HG03558 (cell line): ENCODE measurements around the gene CACNA1C.

Experiments used
- ATAC-seq: cut with Tn5 transposase; IDR thresholded peaks from one replicate; pipeline ENCODE4 v1.9.1; 2021; ENCODE audit warnings: moderate number of reproducible peaks; ENCODE audit not compliant: unreplicated experiment; ENCODE audit errors: extremely low read depth

The CACNA1C gene

GRCh38 chr12:2034633-2035430, 18.0 kb upstream of the CACNA1C start:
- no peak for ATAC-seq

DNA sequence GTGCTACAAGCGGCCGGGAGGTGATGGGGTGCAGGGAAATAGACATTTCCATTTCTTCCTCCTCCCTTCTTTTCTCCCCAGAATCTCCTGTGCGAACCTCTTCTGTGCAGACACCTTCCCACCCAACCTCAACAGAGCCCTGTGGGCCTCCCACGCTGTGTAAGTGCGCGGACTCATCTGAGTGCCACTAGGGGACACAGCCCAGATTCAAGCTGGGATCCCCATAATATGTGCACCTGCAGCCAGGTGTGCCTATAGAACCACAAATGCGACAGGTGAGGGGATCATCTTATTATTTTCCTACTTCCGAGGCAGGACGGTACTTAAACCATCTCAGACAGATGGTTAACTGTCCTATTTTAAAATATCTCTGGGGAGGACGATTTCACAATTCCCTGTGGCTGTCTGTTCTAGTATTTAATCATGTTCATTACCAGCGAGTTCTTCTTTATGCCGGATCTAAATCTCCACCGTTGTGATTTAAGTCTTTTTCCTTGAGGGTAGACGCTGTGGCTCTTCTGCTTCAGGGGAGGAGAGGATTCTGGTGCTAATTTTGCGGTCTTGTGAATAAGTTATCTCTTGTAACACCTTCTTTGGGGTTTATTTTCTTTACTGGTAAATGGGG, 17.2 kb upstream of the CACNA1C start:
- ATAC-seq = no peak

DNA sequence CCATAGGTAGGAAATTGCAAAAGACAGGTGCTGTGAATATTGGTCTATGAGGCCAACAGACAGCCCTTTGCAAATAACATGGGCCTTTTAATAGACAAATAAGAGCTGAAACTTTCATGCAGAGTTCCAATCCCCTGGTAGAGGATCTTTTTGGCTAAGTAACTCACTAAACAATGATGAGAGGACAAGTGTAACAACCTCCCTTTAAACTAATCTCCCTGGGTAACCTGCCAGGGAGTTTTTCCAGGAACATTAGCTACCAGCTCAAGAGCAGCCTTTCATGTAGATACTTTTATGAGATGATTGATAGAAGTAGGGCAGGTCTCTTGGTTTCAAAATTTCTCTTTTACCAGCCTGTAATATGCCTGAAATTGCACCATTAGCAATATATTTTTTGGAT, 13.8 kb upstream of the CACNA1C start:
- ATAC-seq = no peak

DNA sequence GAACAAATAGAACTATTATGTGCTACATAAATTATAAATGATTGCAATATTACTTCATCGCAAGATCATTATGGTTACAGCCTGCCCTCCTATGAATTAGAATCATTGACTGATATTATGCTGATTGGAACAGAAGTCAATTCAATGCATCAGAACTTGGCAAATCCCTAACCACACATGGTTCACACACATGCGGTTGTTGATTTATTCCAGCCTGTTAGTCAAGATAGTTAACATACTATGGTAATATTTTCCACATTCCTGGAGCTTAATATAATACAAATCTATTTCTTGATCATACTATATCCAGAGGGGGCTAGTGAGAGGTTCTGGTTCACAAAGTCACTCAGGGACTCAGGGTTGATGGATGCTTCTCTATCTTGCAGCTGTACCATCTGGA, 9.7 kb upstream of the CACNA1C start:
- no peak for ATAC-seq

- ATAC-seq = no peak
These were observed 8.6 kb upstream of the CACNA1C start for GRCh38 chr12:2044165-2044564.

- ATAC-seq = no peak
These were observed 5.8 kb upstream of the CACNA1C start for GRCh38 chr12:2046957-2047356.

GRCh38 chr12:2047752-2048151, 5.0 kb upstream of the CACNA1C start:
- no peak for ATAC-seq

DNA sequence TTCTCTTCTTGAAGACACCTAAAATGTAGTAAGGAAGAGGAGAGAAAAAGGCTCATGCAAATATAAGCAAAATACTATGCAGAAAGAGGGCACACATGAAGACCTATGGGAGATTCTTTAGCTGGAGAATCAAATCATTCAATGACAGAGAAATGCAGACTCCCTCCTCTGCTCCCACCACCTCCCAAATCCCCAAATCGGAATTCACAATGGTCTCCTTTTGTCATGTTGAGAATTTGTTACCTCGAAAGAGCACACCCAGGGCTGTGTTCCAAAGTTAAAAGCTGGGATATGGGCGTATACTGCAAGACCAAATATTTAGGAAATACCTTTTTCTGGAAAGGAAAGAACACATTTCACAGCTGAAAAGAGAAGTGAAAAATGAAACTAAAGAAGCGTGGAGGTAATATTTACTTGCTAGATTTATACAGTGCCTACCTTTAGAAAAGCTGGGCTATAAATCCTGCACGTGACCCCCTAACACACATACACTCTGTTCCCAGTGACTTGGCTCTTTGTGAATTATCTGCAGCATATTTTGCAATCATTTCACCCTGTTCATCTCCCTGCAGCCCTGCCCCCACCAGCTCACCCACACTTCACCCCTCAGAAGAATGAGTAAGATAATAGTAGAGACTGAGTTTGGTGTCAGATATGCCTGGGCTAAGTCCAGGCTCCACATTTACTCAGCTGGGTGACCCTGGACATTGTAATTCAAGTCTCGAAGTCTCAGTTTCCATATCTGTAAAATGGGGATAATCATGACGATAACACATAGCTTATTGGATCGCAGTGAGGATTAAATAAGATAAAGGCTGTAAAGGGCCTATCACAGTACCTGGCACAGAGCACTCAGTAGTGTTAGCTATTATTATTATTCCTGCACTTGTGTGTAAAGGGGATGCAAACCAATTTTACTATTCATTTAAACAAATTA, 2.9 kb upstream of the CACNA1C start:
- ATAC-seq = no peak

DNA sequence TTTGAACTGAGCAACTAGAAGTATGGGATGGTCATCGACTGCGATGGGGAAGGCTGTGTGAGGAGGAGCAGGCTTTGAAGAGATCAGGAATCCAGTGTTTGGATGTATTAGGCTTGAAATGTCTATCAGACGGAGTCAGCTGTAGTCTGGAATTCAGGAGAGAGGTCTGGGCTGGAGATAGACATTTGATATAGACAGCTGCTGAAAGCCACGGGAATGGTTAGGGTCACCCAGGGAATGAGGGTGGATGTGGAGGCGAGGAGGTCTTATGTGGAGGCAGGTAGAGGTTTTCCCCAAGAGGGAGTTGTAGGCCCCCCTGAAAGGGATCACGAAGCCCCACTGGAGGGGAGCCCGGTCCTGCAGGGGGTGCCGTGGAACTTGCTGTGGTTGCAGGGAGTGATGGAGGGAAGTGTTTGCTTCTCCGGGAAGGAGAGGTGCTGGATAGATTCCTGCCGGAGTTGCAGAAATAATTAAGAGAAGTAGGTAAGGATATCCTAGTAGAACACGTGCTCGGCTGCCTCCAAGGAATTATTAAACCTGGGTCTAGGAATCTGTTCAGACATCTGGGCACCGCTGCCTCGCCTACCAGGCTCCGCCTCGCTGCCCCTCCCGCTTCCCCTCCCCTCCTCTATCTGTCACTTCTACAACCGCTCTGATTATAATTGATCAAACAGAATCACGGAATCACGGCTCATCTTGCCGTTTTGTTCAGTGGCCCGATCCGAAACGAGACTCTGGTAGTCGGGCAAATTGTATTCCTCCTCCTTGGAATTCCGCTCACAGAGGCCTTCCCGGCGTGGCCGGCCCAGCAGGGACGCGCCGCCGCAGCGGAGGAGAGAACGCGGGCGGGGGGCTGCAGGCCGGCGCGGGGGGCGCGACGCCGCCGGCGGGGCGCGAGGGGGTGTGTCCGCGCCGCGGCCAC, 826 bp upstream of the CACNA1C start:
- ATAC-seq = no peak

DNA sequence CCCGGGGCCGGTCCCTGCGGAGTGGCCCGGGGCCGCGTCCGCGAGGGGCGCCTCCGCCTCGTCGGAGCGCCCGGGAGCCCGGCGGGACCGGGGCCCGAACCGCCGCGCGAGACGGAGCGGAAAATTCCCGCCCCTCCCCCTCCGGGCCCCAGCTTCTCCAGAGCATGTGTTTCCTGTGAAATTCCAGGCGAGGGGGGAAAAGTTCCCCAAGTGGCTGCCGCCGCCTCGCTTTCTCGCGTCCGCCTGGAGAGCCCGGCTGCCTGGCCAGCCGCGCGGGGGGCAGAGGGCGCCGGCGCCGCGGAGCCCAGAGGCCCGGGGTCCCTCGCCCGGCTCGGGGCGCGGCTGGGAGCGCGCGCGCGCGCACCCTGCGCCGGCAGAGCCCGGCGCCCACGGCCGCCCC, 904 bp downstream of the CACNA1C start:
- no peak for ATAC-seq

DNA sequence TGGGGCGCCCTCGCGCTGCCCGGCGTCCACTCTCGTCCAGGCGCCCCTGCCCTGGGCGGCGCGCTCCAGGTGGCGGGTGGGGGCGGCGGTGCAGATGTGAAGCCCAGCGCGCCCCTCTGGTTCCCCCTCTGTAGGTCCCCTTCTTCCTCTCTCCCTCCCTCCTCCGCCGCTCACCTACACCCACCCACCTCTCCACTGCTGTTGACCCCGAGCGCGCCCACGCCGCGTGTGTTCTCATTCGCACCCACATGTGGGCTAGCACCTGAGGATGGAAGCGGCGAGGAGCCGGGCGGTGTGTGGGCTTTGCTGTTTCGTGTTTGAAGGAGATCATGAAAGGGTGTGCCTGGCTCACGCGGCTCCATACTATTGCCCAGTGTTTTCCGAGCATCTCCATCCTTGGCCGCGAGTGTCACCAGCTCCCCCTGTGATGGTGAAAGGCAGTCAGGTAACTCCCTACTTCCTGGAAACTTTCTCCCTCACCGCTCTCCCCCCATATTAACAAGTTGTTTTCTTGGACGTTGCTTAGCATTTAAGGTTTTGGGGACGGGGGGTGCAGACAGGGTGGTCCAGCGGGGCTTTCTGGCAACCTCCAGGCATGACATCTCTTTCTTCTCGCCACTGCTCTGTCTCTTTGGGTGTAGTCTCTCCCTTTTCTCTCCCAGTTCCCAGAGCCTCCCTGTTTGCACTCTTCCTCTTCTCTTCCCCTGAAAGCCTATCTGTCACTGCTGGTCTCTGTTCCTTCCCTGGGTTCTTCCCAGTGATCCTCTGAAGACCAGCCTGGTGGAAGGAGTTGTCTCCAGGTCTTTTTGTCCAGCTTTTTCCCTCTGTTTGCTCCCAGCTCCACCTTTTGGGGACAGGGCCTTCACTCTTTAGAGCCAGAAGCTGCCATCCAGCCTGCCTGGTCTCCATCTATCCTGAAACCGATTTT, 1.6 kb downstream of the CACNA1C start:
- ATAC-seq = no peak

DNA sequence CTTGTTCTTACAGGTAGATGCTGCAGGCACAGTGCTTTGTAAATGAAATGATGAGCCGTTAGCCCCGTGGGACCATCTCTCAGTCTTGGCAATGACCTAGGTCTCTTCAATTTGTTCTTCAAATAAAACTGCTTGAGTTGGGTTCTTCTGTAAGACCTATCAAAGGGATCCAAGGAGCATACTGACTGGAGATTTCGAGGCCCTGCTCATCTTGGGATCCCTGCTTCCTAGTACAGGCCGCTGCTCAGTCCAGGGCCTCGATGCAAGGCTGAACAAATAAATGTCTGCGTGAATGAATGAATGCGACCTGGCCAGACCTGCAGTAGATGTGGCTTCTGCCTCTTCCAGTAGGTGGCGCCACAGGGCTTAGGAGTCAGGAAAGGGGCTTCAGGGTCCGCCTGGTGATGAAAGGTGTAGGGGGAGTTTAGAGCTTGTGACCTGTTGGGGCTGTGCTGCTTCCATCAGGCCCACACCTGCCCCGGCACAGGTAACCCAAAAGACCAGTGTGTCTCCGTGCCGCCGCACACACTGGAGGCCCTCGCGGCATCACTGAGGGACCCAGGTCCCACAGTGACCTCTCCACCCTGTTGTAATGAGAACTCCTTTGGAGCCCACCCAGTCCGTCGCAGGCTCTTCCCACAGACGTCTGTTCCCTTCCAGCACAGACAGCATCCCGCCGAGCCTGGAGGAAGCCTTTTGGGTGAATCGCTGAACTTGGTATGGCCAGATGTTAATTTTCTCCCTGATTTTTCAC, 4.4 kb downstream of the CACNA1C start:
- ATAC-seq = no peak

- ATAC-seq = no peak
These were observed 5.1 kb downstream of the CACNA1C start for GRCh38 chr12:2057795-2058408.

- no peak for ATAC-seq
These were observed 6.0 kb downstream of the CACNA1C start for GRCh38 chr12:2058837-2059236.

- ATAC-seq = no peak
These were observed 8.6 kb downstream of the CACNA1C start for GRCh38 chr12:2061402-2061801.

GRCh38 chr12:2064071-2064507, 11.3 kb downstream of the CACNA1C start:
- no peak for ATAC-seq

GRCh38 chr12:2068653-2069052, 15.9 kb downstream of the CACNA1C start:
- no peak for ATAC-seq
